NCI-H2029 (cell line): ENCODE results near the gene ZNF326.
"Not testable (repeated sequence)": the region's sequence is repeated elsewhere in the genome, so short reads cannot be mapped to it uniquely, and the experiment has no call there.

ENCODE experiments used
- DNase-seq: peaks from one replicate; lab custom pipeline; 2025; lab: John Stamatoyannopoulos, UW

The ZNF326 gene

DNA sequence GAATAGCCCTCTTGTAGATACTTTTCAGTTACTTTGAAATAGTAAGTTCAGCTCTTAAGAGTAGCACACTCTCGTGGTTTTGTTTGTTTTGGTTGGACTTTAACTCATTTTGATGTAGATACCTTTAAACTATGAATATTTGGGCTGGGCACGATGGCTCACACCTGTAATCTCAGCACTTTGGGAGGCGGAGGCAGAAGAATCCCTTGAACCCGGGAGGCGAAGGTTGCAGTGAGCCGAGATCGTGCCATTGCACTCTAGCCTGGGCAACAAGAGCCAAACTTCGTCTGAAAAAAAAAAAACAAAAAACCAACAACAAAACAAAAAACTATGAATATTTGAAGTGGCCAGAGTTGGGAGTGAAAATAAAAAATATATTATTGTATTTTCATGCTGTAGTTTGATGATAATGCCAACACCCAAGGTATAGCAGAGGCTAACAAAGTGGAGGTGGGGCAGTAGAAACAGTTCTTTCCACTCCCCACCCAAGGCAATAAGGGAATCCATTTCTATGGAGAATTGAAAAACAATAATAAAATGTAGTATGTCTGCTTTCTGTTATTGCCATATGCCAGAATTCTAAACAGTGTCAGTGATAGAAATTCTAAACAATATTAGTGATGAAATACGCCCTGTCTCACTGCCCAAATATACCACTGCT, 1.7 kb downstream of the ZNF326 start:
- DNase-seq: no peak

- not testable (repeated sequence) for DNase-seq
Observed at GRCh38 chr1:89997152-89997551, 2.2 kb downstream of the ZNF326 start.

DNA sequence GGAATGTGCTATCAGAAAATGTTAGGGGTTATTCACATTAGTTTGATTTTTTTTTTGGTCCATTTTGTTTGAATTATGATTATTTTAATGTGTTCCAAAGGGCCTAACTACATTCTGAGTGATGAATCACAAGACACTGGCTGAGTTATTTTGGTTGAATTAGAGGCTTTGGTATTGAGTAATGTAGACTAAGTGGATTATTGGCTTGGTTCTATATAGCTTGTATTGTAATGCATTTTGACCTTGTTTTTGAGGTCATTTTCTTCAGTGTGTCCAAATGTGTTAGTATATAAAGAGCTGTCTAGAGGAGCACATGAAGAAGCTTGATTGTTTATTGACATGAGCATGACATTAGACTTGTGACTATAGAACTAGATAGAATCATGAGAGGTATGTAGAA, 3.4 kb downstream of the ZNF326 start:
- DNase-seq: no peak

DNA sequence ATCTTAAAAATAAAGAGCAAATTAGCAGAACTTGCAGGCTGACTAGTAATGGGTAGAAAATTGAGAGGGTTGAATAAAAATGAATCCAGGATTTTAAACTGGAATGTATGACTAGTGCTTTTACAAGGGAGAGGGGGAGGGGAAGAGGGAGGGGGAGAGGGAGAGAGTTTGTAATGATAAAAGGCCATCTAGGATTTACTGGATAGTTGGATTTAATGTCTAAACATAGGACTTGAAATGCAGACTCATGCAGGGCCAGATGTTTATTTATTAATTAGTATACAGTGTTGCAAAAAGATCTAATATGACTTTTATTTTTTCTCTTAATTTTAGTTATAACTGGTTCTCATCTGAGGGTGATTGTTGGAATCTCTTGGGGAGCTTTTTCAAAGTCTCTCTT, 4.3 kb downstream of the ZNF326 start:
- no peak for DNase-seq

GRCh38 chr1:89999628-90000027, 4.7 kb downstream of the ZNF326 start:
- peak; percentile 30 for DNase-seq

- no peak for DNase-seq
Observed at GRCh38 chr1:90000934-90001676, 6.2 kb downstream of the ZNF326 start.

GRCh38 chr1:90007979-90008404, 13.1 kb downstream of the ZNF326 start:
- no peak for DNase-seq

- no peak for DNase-seq
Observed at GRCh38 chr1:90012300-90012699, 17.4 kb downstream of the ZNF326 start.

- no peak for DNase-seq
Observed at GRCh38 chr1:90023691-90024090, 28.8 kb downstream of the ZNF326 start.

- DNase-seq: no peak
Observed at GRCh38 chr1:90027281-90027680, 32.4 kb downstream of the ZNF326 start.

DNA sequence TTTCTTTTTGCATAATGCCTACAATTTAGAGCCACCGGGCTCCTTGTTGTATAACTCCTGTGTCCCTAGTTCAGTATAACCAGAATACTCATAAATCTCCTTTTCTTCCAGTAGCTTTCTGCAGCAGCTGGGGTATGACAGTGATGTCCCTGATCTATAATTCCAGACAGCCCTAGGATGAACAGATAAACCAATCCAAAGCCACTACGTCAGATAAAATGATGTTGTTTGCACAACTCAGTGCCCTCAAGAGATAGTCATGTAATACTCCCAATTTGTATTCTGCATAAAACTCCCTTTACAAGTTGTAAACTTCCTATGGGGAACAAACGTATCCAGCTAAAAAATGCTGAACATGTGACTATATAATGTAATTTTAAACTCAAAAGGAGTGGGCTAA, 44.7 kb downstream of the ZNF326 start:
- DNase-seq: no peak

GRCh38 chr1:90043586-90043985, 48.7 kb downstream of the ZNF326 start:
- DNase-seq: no peak

DNA sequence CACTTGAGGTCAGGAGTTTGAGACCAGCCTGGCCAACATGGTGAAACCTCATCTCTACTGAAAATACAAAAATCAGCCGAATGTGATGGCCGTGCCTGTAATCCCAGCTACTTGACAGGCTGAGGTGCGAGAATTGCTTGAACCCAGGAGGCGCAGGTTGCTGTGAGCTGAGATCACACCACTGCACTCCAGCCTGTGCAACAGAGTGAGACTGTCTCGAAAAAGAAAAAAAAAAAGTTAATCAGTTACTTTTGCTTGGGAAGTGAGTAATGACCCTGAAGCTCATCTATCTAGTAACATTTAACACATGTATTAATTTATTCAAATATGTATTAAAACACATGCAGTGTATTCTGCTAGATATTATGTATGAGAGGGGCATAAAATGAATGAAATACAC, 49.4 kb downstream of the ZNF326 start:
- no peak for DNase-seq

DNA sequence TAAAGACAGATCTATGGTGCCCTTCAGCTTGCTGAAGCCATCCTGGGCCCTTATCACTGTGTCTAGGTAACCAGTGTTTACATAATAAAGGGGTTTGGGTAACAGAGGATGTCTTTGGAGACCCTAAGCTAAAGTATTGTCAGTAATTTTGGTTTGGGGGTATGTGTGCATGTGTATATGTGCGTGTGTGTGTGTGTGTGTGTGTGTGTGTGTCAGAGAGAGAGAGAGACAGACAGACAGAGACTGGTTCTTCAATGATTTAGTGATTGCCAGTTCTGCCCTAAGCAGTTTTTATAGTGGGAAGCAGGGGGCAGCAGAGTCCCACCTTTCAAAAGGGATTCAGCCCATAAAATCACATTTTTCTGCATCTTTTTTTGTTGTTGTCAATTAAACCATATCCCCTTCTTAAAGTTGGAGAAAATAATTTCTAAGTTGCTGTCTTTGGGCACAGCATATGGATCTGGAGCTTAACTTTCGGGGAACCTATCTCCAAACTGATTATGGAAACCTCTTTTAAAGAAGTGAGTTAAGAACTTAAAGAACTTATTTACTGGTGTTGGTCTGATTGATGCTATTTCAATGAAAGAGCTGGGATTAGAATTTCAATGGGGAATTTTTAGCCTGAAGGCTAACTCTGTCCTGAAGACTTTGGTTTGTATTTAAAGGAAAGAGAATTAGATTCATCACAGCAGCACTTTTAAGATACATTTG, 51.1 kb downstream of the ZNF326 start:
- no peak for DNase-seq

- DNase-seq: no peak
Observed at GRCh38 chr1:90046635-90047034, 51.7 kb downstream of the ZNF326 start.

DNA sequence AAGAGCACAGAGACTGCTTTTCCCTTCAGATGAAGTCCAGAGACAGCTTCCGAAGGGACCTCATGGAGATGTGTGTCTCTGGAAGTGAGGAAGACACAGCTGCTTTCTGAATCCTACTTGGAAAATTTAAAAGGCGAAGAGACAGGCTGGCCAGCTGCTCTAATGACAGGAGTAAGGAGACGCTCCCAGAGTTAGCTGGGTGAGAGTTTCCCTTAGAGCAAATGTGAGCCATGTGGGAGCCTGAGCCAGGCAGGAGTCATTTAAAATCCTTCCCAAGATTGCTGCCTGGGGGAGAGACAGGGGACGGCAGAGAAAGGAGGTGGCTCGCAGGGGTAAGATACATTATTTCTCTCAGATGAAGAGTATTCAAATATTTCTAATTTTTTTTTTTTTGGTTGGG, 53.1 kb downstream of the ZNF326 start:
- no peak for DNase-seq

GRCh38 chr1:90062700-90063643, 68.1 kb downstream of the ZNF326 start:
- not testable (repeated sequence) for DNase-seq

DNA sequence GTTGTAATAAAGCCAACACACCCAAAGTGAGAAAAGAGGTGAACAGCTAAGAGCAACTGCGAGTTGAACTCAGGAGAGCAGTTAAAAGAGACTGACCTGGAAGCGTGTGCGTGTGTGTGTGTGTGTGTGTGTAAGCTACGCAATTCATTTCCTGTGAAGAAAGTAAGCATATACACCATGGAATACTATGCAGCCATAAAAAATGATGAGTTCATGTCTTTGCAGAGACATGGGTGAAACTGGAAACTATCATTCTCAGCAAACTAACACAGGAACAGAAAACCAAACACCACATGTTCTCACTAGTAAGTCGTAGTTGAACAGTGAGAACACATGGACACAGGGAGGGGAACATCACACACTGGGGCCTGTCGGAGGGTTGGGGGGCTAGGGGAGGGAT, 69.2 kb downstream of the ZNF326 start:
- not testable (repeated sequence) for DNase-seq

GRCh38 chr1:90067194-90067931, 72.5 kb downstream of the ZNF326 start:
- DNase-seq: no peak

GRCh38 chr1:90068611-90069280, 73.8 kb downstream of the ZNF326 start:
- DNase-seq: no peak

GRCh38 chr1:90074137-90074536, 79.2 kb downstream of the ZNF326 start:
- DNase-seq: no peak
